Smooth muscle cell (in vitro differentiated cells): ENCODE results near the gene PTPN2. TPM values are rescaled to one million over a fixed set of nuclear protein-coding genes. Genes with fewer than 3 reads are reported as not detected.
A peak's percentile ranks its signal among the peaks of the same experiment; 100 is the strongest.

ENCODE experiments used
- DNase-seq: peaks from one replicate; lab custom pipeline; 2025; ENCODE audit not compliant: unreplicated experiment; lab: John Stamatoyannopoulos, UW
- H2AFZ ChIP-seq: fragments of 200-600 bp; sonication (generic); 2 replicates; pipeline ENCODE4 v1.6.0; 2016; ENCODE audit warnings: antibody characterized with exemption, low read depth, mild to moderate bottlenecking
- H3F3A ChIP-seq: fragments of 200-600 bp; sonication (generic); 2 replicates; pipeline ENCODE4 v1.6.0; 2017; ENCODE audit warnings: antibody characterized with exemption, low read depth
- H3K27ac ChIP-seq: fragments of 200-600 bp; sonication (generic); 2 replicates; pipeline ENCODE4 v1.5.1; 2016; ENCODE audit warnings: low read depth, mild to moderate bottlenecking
- H3K27me3 ChIP-seq: fragments of 200-600 bp; sonication (generic); 2 replicates; pipeline ENCODE4 v1.6.1; 2016; ENCODE audit warnings: low read depth, mild to moderate bottlenecking
- H3K36me3 ChIP-seq: fragments of 200-600 bp; sonication (generic); 2 replicates; pipeline ENCODE4 v1.5.1; 2016; ENCODE audit warnings: low read depth
- H3K4me1 ChIP-seq: fragments of 200-600 bp; sonication (generic); 2 replicates; pipeline ENCODE4 v1.5.1; 2016; ENCODE audit warnings: low read depth
- H3K4me2 ChIP-seq: fragments of 200-600 bp; sonication (generic); 2 replicates; pipeline ENCODE4 v1.6.0; 2016; ENCODE audit warnings: mild to moderate bottlenecking
- H3K4me3 ChIP-seq: fragments of 200-600 bp; sonication (generic); 2 replicates; pipeline ENCODE4 v1.5.1; 2016; ENCODE audit warnings: mild to moderate bottlenecking
- H3K79me2 ChIP-seq: fragments of 200-600 bp; sonication (generic); 2 replicates; pipeline ENCODE4 v1.6.0; 2016; ENCODE audit warnings: low read depth, mild to moderate bottlenecking
- H3K9ac ChIP-seq: fragments of 200-600 bp; sonication (generic); 2 replicates; pipeline ENCODE4 v1.6.0; 2016; ENCODE audit warnings: low read depth
- H3K9me3 ChIP-seq: fragments of 200-600 bp; sonication (generic); replicated peaks from 2 replicates; pipeline ENCODE4 v1.5.1; 2016; ENCODE audit warnings: low read depth
- H4K20me1 ChIP-seq: fragments of 200-600 bp; sonication (generic); 2 replicates; pipeline ENCODE4 v1.6.0; 2016; ENCODE audit warnings: low read depth
- CTCF ChIP-seq: fragments of 200-600 bp; sonication (generic); IDR thresholded peaks from 2 replicates; pipeline ENCODE4 v1.5.1; 2017; ENCODE audit warnings: borderline replicate concordance, mild to moderate bottlenecking, antibody characterized with exemption; ENCODE audit not compliant: insufficient read depth, poor library complexity, severe bottlenecking
- WGBS: methylation state at CpG from one replicate; pipeline ENCODE4 v1.1.7; 2016; ENCODE audit warnings: low lambda C conversion rate; 5-methylcytosine and 5-hydroxymethylcytosine counted together
- polyA plus RNA-seq: library from polyadenylated mRNA; unstranded; fragments of >200 nt; fragmentation: Nextera tagmentation; extraction: Ambion mirVana; gene quantifications from 2 replicates; pipeline ENCODE4 v1.2.1, GENCODE V29; 2016
- total RNA-seq: library from RNA; depleted of rRNA; stranded (reverse); fragments of >200 nt; gene quantifications from 2 replicates; pipeline ENCODE4 v1.2.3, GENCODE V29; 2014

PTPN2 gene
- total and polyA plus RNA-seq, 2 experiments from 2014 or later, result 17.1 to 48.7 TPM

- Histone ChIP-seq H3K4me1 (peaks cover 18% of the 10 kb centered on the region), H2AFZ (no peak overlapping the region), H4K20me1 (peaks cover 45% of the 10 kb centered on the region), H3K4me2 (peak overlapping the region; percentile 92), H3K27me3 (no peaks in the 10 kb centered on the region), H3K79me2 (peaks cover 49% of the 10 kb centered on the region), H3K36me3 (no peaks in the 10 kb centered on the region), H3K9ac (peak overlapping the region; percentile 96), H3F3A (peaks cover 7% of the 10 kb centered on the region), H3K27ac (peak overlapping the region; percentile 99), H3K4me3 (peak overlapping the region; percentile 84), H3K9me3 (no peaks in the 10 kb centered on the region)
- DNase-seq, result no peak
- WGBS, result 1% methylated on average over 25 of the region's 38 CpGs
- TF ChIP-seq CTCF, result no peak
Measured at GRCh38 chr18:12883372-12883683, 709 bp downstream of the PTPN2 start.

- Histone ChIP-seq H3F3A (peaks cover 7% of the 10 kb centered on the region), H3K4me2 (peak overlapping the region; percentile 92), H4K20me1 (peaks cover 51% of the 10 kb centered on the region), H2AFZ (no peak overlapping the region), H3K79me2 (peaks cover 55% of the 10 kb centered on the region), H3K27me3 (no peaks in the 10 kb centered on the region), H3K4me1 (peaks cover 18% of the 10 kb centered on the region), H3K9me3 (no peaks in the 10 kb centered on the region), H3K4me3 (peak overlapping the region; percentile 84), H3K36me3 (no peaks in the 10 kb centered on the region), H3K9ac (peak overlapping the region; percentile 96), H3K27ac (peak overlapping the region; percentile 99)
- TF ChIP-seq CTCF, result no peak
- DNase-seq, result no peak
- WGBS, result 6% methylated on average over 22 of the region's 22 CpGs
Measured at GRCh38 chr18:12882453-12883371, 1.3 kb downstream of the PTPN2 start.

- H3K4me3 ChIP-seq, result no peak overlapping the region
- H2AFZ ChIP-seq, result no peak overlapping the region
- no peak for TF ChIP-seq CTCF
- no peaks in the 10 kb centered on the region for H3K9me3 ChIP-seq
- WGBS, result 90% methylated on average over 2 of the region's 2 CpGs
- H3K9ac ChIP-seq, result no peak overlapping the region
- no peak overlapping the region for H3K4me2 ChIP-seq
- H3K79me2 ChIP-seq, result peaks cover 77% of the 10 kb centered on the region
- no peaks in the 10 kb centered on the region for H3K36me3 ChIP-seq
- DNase-seq, result no peak
- no peak overlapping the region for H3K27ac ChIP-seq
- H3F3A ChIP-seq, result peaks cover 7% of the 10 kb centered on the region
- H3K4me1 ChIP-seq, result peaks cover 18% of the 10 kb centered on the region
- no peaks in the 10 kb centered on the region for H3K27me3 ChIP-seq
- peaks cover 72% of the 10 kb centered on the region for H4K20me1 ChIP-seq
Measured at GRCh38 chr18:12880541-12880910, 3.5 kb downstream of the PTPN2 start.
